CD14-positive monocyte (primary cell): ENCODE measurements around the gene HOXB4. TPM values are rescaled to one million over a fixed set of nuclear protein-coding genes. Genes with fewer than 3 reads are reported as not detected.

Experiments used
- DNase-seq, 3 donors: peaks; one replicate each; pipeline ENCODE4 v3.0.0-alpha.2; 2011 to 2022
- H2AFZ ChIP-seq: 2 replicates; pipeline ENCODE4 v1.6.0; 2012; ENCODE audit warnings: mild to moderate bottlenecking, low read depth, low read length, inconsistent platforms; ENCODE audit not compliant: insufficient read depth, poor library complexity, severe bottlenecking
- H3K27ac ChIP-seq, 2 donors: 1 replicate in 1 of 2; 2 replicates in 1 of 2; pipeline ENCODE4 v1.5.1; 2012 to 2013; ENCODE audit warnings: low read length in 2 of 2, control low read depth in 1 of 2, inconsistent platforms in 1 of 2, low read depth in 1 of 2, mild to moderate bottlenecking in 1 of 2
- H3K27me3 ChIP-seq, 2 donors: one replicate each; pipeline versions ENCODE4 v1.6.0 to v1.6.1; 2011 to 2013; ENCODE audit warnings: low read length in 2 of 2; ENCODE audit not compliant: control insufficient read depth in 2 of 2, insufficient read depth in 2 of 2
- H3K36me3 ChIP-seq, 2 donors: replicated peaks in 1 of 2; 1 replicate in 1 of 2; 2 replicates in 1 of 2; pipeline versions ENCODE4 v1.5.1 to v1.6.1; 2012 to 2013; ENCODE audit warnings: low read length in 2 of 2, control low read depth in 1 of 2, inconsistent platforms in 1 of 2, mild to moderate bottlenecking in 1 of 2; ENCODE audit not compliant: insufficient read depth in 2 of 2, control insufficient read depth in 1 of 2
- H3K4me1 ChIP-seq, 2 donors: 1 replicate in 1 of 2; 2 replicates in 1 of 2; pipeline versions ENCODE4 v1.5.1 to v1.6.1; 2012 to 2013; ENCODE audit warnings: low read length in 2 of 2, control low read depth in 1 of 2, inconsistent platforms in 1 of 2, mild to moderate bottlenecking in 1 of 2, moderate library complexity in 1 of 2; ENCODE audit not compliant: insufficient read depth in 2 of 2, control insufficient read depth in 1 of 2
- H3K4me2 ChIP-seq: replicated peaks from 2 replicates; pipeline ENCODE3; 2012; ENCODE audit warnings: low read length, moderate library complexity, mild to moderate bottlenecking; ENCODE audit not compliant: poor library complexity, severe bottlenecking; ENCODE audit errors: extremely low read depth
- H3K4me3 ChIP-seq, 3 experiments: fragments of 200-600 bp in 1 of 3; sonication (generic) in 1 of 3; replicated peaks in 1 of 3; 1 replicate in 2 of 3; 2 replicates in 1 of 3; pipeline ENCODE4 v1.5.1; 2011 to 2013; ENCODE audit warnings: low read length in 3 of 3, mild to moderate bottlenecking in 3 of 3, control low read depth in 2 of 3, low read depth in 2 of 3, inconsistent platforms in 1 of 3, moderate library complexity in 1 of 3
- H3K79me2 ChIP-seq: 2 replicates; pipeline ENCODE4 v1.6.0; 2012; ENCODE audit warnings: mild to moderate bottlenecking, control low read depth, inconsistent platforms, low read length, moderate library complexity; ENCODE audit not compliant: insufficient read depth
- H3K9ac ChIP-seq: 2 replicates; pipeline ENCODE4 v1.6.0; 2017; ENCODE audit warnings: low read length, mild to moderate bottlenecking; ENCODE audit not compliant: insufficient read depth, poor library complexity, severe bottlenecking
- H3K9me3 ChIP-seq, 2 donors: replicated peaks in 1 of 2; 1 replicate in 1 of 2; 2 replicates in 1 of 2; pipeline versions ENCODE4 v1.5.1 to v1.6.1; 2012 to 2013; ENCODE audit warnings: low read length in 2 of 2, control low read depth in 1 of 2; ENCODE audit not compliant: control insufficient read depth in 1 of 2, insufficient read depth in 1 of 2
- H4K20me1 ChIP-seq: 2 replicates; pipeline ENCODE4 v1.6.0; 2012; ENCODE audit warnings: mild to moderate bottlenecking, low read length, control low read depth, moderate library complexity; ENCODE audit not compliant: insufficient read depth
- H3K27ac Mint-ChIP-seq, 7 donors: one replicate each; pipeline ENCODE4 v1.8.0; 2020; ENCODE audit warnings: mild to moderate bottlenecking in 7 of 7, mixed read lengths in 7 of 7, moderate library complexity in 6 of 7, inconsistent platforms in 2 of 7
- H3K27me3 Mint-ChIP-seq, 3 donors: one replicate each; pipeline ENCODE4 v1.8.0; 2021 to 2022; ENCODE audit warnings: low read depth in 3 of 3, mild to moderate bottlenecking in 3 of 3, mixed read lengths in 3 of 3, moderate library complexity in 3 of 3, inconsistent platforms in 1 of 3
- H3K36me3 Mint-ChIP-seq, 2 donors: one replicate each; pipeline ENCODE4 v1.8.0; 2020; ENCODE audit warnings: mixed read lengths in 2 of 2, inconsistent platforms in 1 of 2, mild to moderate bottlenecking in 1 of 2
- H3K4me1 Mint-ChIP-seq: one replicate; pipeline ENCODE4 v1.8.0; 2020; ENCODE audit warnings: mild to moderate bottlenecking, mixed read lengths
- H3K4me3 Mint-ChIP-seq, 2 donors: one replicate each; pipeline ENCODE4 v1.8.0; 2020; ENCODE audit warnings: mild to moderate bottlenecking in 2 of 2, mixed read lengths in 2 of 2, moderate library complexity in 1 of 2
- H3K9me3 Mint-ChIP-seq, 7 donors: one replicate each; pipeline ENCODE4 v1.8.0; 2020 to 2022; ENCODE audit warnings: mixed read lengths in 7 of 7, mild to moderate bottlenecking in 6 of 7, moderate library complexity in 6 of 7, inconsistent platforms in 2 of 7
- CTCF ChIP-seq: fragments of 200-600 bp; IDR thresholded peaks from one replicate; pipeline ENCODE4 v1.8.0; 2022; ENCODE audit warnings: antibody characterized with exemption, mild to moderate bottlenecking
- WGBS: methylation state at CpG from one replicate; pipeline ENCODE4 v1.1.5; 2013; ENCODE audit warnings: missing lambda C conversion rate; ENCODE audit not compliant: insufficient coverage; 5-methylcytosine and 5-hydroxymethylcytosine counted together
- intact Hi-C, 2 donors: fragments of 100-400 bp; cut with micrococcal nuclease; formaldehyde crosslinking; loops; one replicate each; pipeline versions ENCODE4 v1.15.0 to v1.15.1; 2023
- polyA plus RNA-seq, 3 donors: library from polyadenylated mRNA; depleted of rRNA in 1 of 3; unstranded in 2 of 3; stranded (reverse) in 1 of 3; fragments of 300-500 nt in 2 of 3; fragments of >200 nt in 1 of 3; fragmentation: Illumina TruSeq in 2 of 3; gene quantifications; 1 replicate in 2 of 3; 2 replicates in 1 of 3; pipeline ENCODE4 v1.2.3, GENCODE V29; 2012 to 2021

Gene HOXB4
- polyA plus RNA-seq, 3 donors, result 0.16 TPM; not detected in 2

GRCh38 chr17:48593126-48593829 lies 15.1 kb upstream of the HOXB4 start, which contains the start of gene HOXB5:
HOXB5 (minus strand) TSS chr17:48593779; CDS start chr17:48593682, 97 bp downstream.
- H3K9ac ChIP-seq, result no peak within 1 kb of the TSS
- Mint-ChIP-seq H3K36me3 (peaks cover 12 to 33% of the 10 kb centered on the region in 2 donors), H3K4me3 (peak within 1 kb of the TSS; percentile 31 to 92), H3K27me3 (peaks cover 99 to 100% (median 100%) of the 10 kb centered on the region in 3 donors), H3K9me3 (peaks cover 0 to 35% (median 15%) of the 10 kb centered on the region in 7 donors), H3K27ac (no peak within 1 kb of the TSS), H3K4me1 (peaks cover 47% of the 10 kb centered on the region)
- under 1% methylated on average over 44 of the region's 50 CpGs for WGBS
- no peak for TF ChIP-seq CTCF
- H4K20me1 ChIP-seq, result no peaks in the 10 kb centered on the region
- no peak for DNase-seq
- H3K27me3 ChIP-seq, result peaks cover 78 to 100% of the 10 kb centered on the region in 2 donors
- H3K27ac ChIP-seq, result no peak within 1 kb of the TSS
- no peaks in the 10 kb centered on the region for H3K79me2 ChIP-seq
- H3K4me2 ChIP-seq, result peak within 1 kb of the TSS; percentile 11
- peaks cover 0 to 30% of the 10 kb centered on the region in 2 donors for H3K9me3 ChIP-seq
- peaks cover 25 to 35% of the 10 kb centered on the region in 2 donors for H3K4me1 ChIP-seq
- H3K4me3 ChIP-seq, result no peak within 1 kb of the TSS
- no peaks in the 10 kb centered on the region for H3K36me3 ChIP-seq
- intact Hi-C loops, result loop anchor here (5.0 kb wide), 2 partner anchors 101 to 256 kb away; no protein-coding TSS in a partner anchor
- H2AFZ ChIP-seq, result no peak within 1 kb of the TSS

GRCh38 chr17:48592577-48592976 lies 14.4 kb upstream of the HOXB4 start:
- H3K4me1 Mint-ChIP-seq, result peaks cover 47% of the 10 kb centered on the region
- H2AFZ ChIP-seq, result no peak overlapping the region
- no peak overlapping the region for H3K9ac ChIP-seq
- peak overlapping the region in 2 of 7 donors; percentile 36 to 64 for H3K27ac Mint-ChIP-seq
- peaks cover 0 to 32% (median 13%) of the 10 kb centered on the region in 7 donors for H3K9me3 Mint-ChIP-seq
- H3K27me3 Mint-ChIP-seq, result peaks cover 99 to 100% (median 100%) of the 10 kb centered on the region in 3 donors
- H3K4me3 Mint-ChIP-seq, result peak overlapping the region in 1 of 2 donors; percentile 92
- H3K36me3 Mint-ChIP-seq, result peaks cover 9 to 33% of the 10 kb centered on the region in 2 donors
- H3K27me3 ChIP-seq, result peaks cover 82 to 100% of the 10 kb centered on the region in 2 donors
- no peak for TF ChIP-seq CTCF
- H3K4me1 ChIP-seq, result peaks cover 21 to 34% of the 10 kb centered on the region in 2 donors
- H3K27ac ChIP-seq, result no peak overlapping the region
- no peak for DNase-seq
- H4K20me1 ChIP-seq, result no peaks in the 10 kb centered on the region
- intact Hi-C loops, result loop anchor here (5.0 kb wide), 2 partner anchors 100 to 255 kb away; no protein-coding TSS in a partner anchor
- no peak overlapping the region for H3K4me3 ChIP-seq
- no peaks in the 10 kb centered on the region for H3K36me3 ChIP-seq
- 1% methylated on average over 8 of the region's 14 CpGs for WGBS
- no peak overlapping the region for H3K4me2 ChIP-seq
- peaks cover 0 to 26% of the 10 kb centered on the region in 2 donors for H3K9me3 ChIP-seq
- H3K79me2 ChIP-seq, result no peaks in the 10 kb centered on the region
